H9 (cell line): ENCODE data around the gene STAP2. TPM values are rescaled to one million over a fixed set of nuclear protein-coding genes. Genes with fewer than 3 reads are reported as not detected.

Experiments
- DNase-seq: peaks from one replicate; pipeline ENCODE4 v3.0.0-alpha.2; 2017
- H2AFZ ChIP-seq: one replicate; pipeline ENCODE4 v1.6.1; 2013; ENCODE audit warnings: mild to moderate bottlenecking, low read length, control low read depth, moderate library complexity
- H2AK5ac ChIP-seq: 2 replicates; pipeline ENCODE4 v1.6.1; 2013; ENCODE audit warnings: low read length, control low read depth, mixed read lengths; ENCODE audit not compliant: insufficient read length
- H2BK120ac ChIP-seq: one replicate; pipeline ENCODE4 v1.6.1; 2013; ENCODE audit warnings: low read depth, mild to moderate bottlenecking, low read length, control low read depth, inconsistent platforms; ENCODE audit not compliant: poor library complexity, severe bottlenecking
- H2BK12ac ChIP-seq: 2 replicates; pipeline ENCODE4 v1.6.1; 2013; ENCODE audit warnings: low read length, control low read depth, mixed read lengths, low read depth; ENCODE audit not compliant: insufficient read length
- H2BK15ac ChIP-seq: 2 replicates; pipeline ENCODE4 v1.6.1; 2013; ENCODE audit warnings: low read depth, low read length, control low read depth
- H2BK20ac ChIP-seq: one replicate; pipeline ENCODE4 v1.6.1; 2013; ENCODE audit warnings: low read depth, mild to moderate bottlenecking, low read length, control low read depth, inconsistent platforms; ENCODE audit not compliant: poor library complexity, severe bottlenecking
- H2BK5ac ChIP-seq: 2 replicates; pipeline ENCODE4 v1.6.1; 2013; ENCODE audit warnings: low read length, control low read depth, mixed read lengths; ENCODE audit not compliant: insufficient read length
- H3K14ac ChIP-seq: 2 replicates; pipeline ENCODE4 v1.6.1; 2013; ENCODE audit warnings: low read length, control low read depth; ENCODE audit not compliant: insufficient read depth
- H3K18ac ChIP-seq: 2 replicates; pipeline ENCODE4 v1.6.1; 2013; ENCODE audit warnings: low read depth, mild to moderate bottlenecking, mixed read lengths, low read length, control low read depth; ENCODE audit not compliant: insufficient read length
- H3K23ac ChIP-seq: 2 replicates; pipeline ENCODE4 v1.6.1; 2013; ENCODE audit warnings: low read length, control low read depth, mixed read lengths, low read depth; ENCODE audit not compliant: insufficient read length
- H3K23me2 ChIP-seq: 2 replicates; pipeline ENCODE4 v1.6.1; 2013; ENCODE audit warnings: low read depth, mild to moderate bottlenecking, mixed read lengths, low read length, control low read depth; ENCODE audit not compliant: insufficient read length, poor library complexity, severe bottlenecking
- H3K27ac ChIP-seq: 2 replicates; pipeline ENCODE4 v1.5.1; 2013; ENCODE audit warnings: low read length, control low read depth, mixed read lengths, low read depth; ENCODE audit not compliant: insufficient read length
- H3K27me3 ChIP-seq: 2 replicates; pipeline ENCODE4 v1.6.1; 2013; ENCODE audit warnings: low read length, control low read depth, inconsistent platforms; ENCODE audit not compliant: insufficient read depth
- H3K4ac ChIP-seq: 2 replicates; pipeline ENCODE4 v1.6.1; 2013; ENCODE audit warnings: low read depth, mild to moderate bottlenecking, control low read depth, inconsistent platforms, low read length, moderate library complexity
- H3K4me1 ChIP-seq: 2 replicates; pipeline ENCODE4 v1.6.1; 2013; ENCODE audit warnings: low read length, control low read depth, inconsistent platforms; ENCODE audit not compliant: insufficient read depth
- H3K4me2 ChIP-seq: 2 replicates; pipeline ENCODE4 v1.6.1; 2013; ENCODE audit warnings: low read length, control low read depth, mixed read lengths; ENCODE audit not compliant: insufficient read length, insufficient read depth
- H3K56ac ChIP-seq: 2 replicates; pipeline ENCODE4 v1.6.1; 2013; ENCODE audit warnings: low read depth, mild to moderate bottlenecking, mixed read lengths, low read length, control low read depth; ENCODE audit not compliant: insufficient read length
- H3K79me1 ChIP-seq: 2 replicates; pipeline ENCODE4 v1.6.1; 2013; ENCODE audit warnings: low read depth, mild to moderate bottlenecking, moderate library complexity, low read length, control low read depth, inconsistent platforms; ENCODE audit not compliant: insufficient read depth, poor library complexity, severe bottlenecking
- H3K79me2 ChIP-seq: 2 replicates; pipeline ENCODE4 v1.6.1; 2013; ENCODE audit warnings: low read length, control low read depth, inconsistent platforms; ENCODE audit not compliant: insufficient read depth
- H3K9ac ChIP-seq: 2 replicates; pipeline ENCODE4 v1.6.1; 2013; ENCODE audit warnings: low read length, control low read depth, mixed read lengths; ENCODE audit not compliant: insufficient read length; ENCODE audit errors: extremely low read depth
- H3K9me3 ChIP-seq: one replicate; pipeline ENCODE4 v1.6.1; 2013; ENCODE audit warnings: low read depth, low read length, inconsistent platforms; ENCODE audit not compliant: control insufficient read depth
- H3T11ph ChIP-seq: one replicate; pipeline ENCODE4 v1.6.1; 2013; ENCODE audit warnings: mild to moderate bottlenecking, low read length, control low read depth, inconsistent platforms
- H4K20me1 ChIP-seq: one replicate; pipeline ENCODE4 v1.6.1; 2013; ENCODE audit not compliant: control insufficient read depth, insufficient read length, insufficient read depth
- H4K5ac ChIP-seq: 2 replicates; pipeline ENCODE4 v1.6.1; 2013; ENCODE audit warnings: low read depth, mild to moderate bottlenecking, mixed read lengths, low read length, control low read depth; ENCODE audit not compliant: insufficient read length
- H4K8ac ChIP-seq: replicated peaks from 2 replicates; pipeline ENCODE4 v1.6.1; 2013; ENCODE audit warnings: low read length, control low read depth, mixed read lengths, low read depth; ENCODE audit not compliant: insufficient read length
- H4K91ac ChIP-seq: 2 replicates; pipeline ENCODE4 v1.6.1; 2013; ENCODE audit warnings: low read depth, mild to moderate bottlenecking, moderate library complexity, mixed read lengths, low read length, control low read depth; ENCODE audit not compliant: insufficient read length
- H3K27ac Mint-ChIP-seq, 3 experiments: 2 replicates in 2 of 3; 3 replicates in 1 of 3; pipeline ENCODE4 v1.8.0; 2020 to 2021; ENCODE audit warnings: mixed read lengths in 3 of 3, mild to moderate bottlenecking in 1 of 3, moderate library complexity in 1 of 3
- H3K27me3 Mint-ChIP-seq: 2 replicates; pipeline ENCODE4 v1.8.0; 2021; ENCODE audit warnings: low read depth, mild to moderate bottlenecking, moderate library complexity, mixed read lengths
- H3K36me3 Mint-ChIP-seq, 3 experiments: 2 replicates in 2 of 3; 3 replicates in 1 of 3; pipeline ENCODE4 v1.8.0; 2020 to 2021; ENCODE audit warnings: low read depth in 3 of 3, mixed read lengths in 3 of 3; ENCODE audit not compliant: insufficient read depth in 1 of 3
- H3K4me1 Mint-ChIP-seq, 2 experiments: 2 replicates each; pipeline ENCODE4 v1.8.0; 2020; ENCODE audit warnings: mixed read lengths in 2 of 2
- H3K4me3 Mint-ChIP-seq, 2 experiments: 2 replicates in 1 of 2; 3 replicates in 1 of 2; pipeline ENCODE4 v1.8.0; 2020 to 2021; ENCODE audit warnings: mild to moderate bottlenecking in 2 of 2, mixed read lengths in 2 of 2, moderate library complexity in 1 of 2
- H3K9me3 Mint-ChIP-seq, 2 experiments: 2 replicates in 1 of 2; 3 replicates in 1 of 2; pipeline ENCODE4 v1.8.0; 2020; ENCODE audit warnings: mild to moderate bottlenecking in 2 of 2, mixed read lengths in 2 of 2, moderate library complexity in 1 of 2
- WGBS: extraction: QIAGEN DNeasy Blood & Tissue Kit; methylation state at CpG from one replicate; pipeline ENCODE4 v1.1.7; 2013; ENCODE audit warnings: missing lambda C conversion rate, low lambda C conversion rate, mixed read lengths; ENCODE audit not compliant: insufficient read length; ENCODE audit errors: extremely low coverage; 5-methylcytosine and 5-hydroxymethylcytosine counted together
- total RNA-seq: library from RNA; stranded (reverse); gene quantifications from 2 replicates; pipeline ENCODE4 v1.2.1, GENCODE V29; 2021
- TF ChIP-seq, protein P1 (sequence below): fragments of 200-600 bp; sonication (generic); conservative IDR thresholded peaks from 3 replicates; pipeline ENCODE4 v1.8.0; 2021; ENCODE audit warnings: antibody characterized with exemption, mild to moderate bottlenecking

STAP2 gene
- total RNA-seq, 1 experiment from 2014 or later: 20.2 TPM

DNA sequence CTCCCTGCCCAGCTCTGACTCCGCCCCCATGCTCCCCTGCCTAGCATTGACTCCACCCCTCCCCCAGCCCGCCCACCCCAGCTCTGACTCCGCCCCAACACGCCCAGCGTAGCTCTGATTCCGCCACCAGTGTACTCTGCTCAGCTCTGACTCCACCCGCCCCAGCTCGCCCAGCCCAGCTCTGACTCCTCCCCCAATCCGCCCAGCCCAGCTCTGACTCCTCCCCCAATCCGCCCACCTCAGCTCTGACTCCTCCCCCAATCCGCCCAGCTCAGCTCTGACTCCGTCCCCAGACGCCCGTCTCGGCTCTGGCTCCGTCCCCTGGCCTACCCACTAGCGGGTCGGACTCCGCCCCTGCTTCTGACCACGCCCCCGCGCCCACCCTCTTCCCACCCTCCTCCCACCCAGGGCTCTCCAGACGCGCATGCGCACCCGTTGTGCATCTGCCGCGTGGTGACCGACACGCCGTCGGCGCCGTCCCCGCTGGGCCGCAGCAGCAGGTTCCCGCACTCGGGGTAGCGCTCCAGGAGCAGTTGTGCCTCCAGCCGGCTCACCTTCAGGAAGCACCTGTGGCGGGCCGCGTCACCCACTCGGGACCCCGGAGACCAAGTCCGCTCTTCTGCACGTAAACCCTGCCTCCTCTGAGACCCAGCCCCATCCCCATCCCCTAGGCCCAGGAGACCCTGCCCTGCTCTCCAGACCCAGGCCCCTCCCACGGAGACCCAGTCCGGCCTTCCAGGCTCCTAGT is 10.2 kb downstream of the STAP2 start:
- no peak overlapping the region for H4K5ac ChIP-seq
- H4K91ac ChIP-seq: no peak overlapping the region
- no peaks in the 10 kb centered on the region for H3K9me3 ChIP-seq
- no CpG with 5 or more reads among the region's 49 CpGs for WGBS
- no peak overlapping the region for H2AK5ac ChIP-seq
- H3K9me3 Mint-ChIP-seq: no peaks in the 10 kb centered on the region
- peaks cover 2% of the 10 kb centered on the region; the same call in 1 of the 2 replicates for H3K27me3 Mint-ChIP-seq
- no peak overlapping the region for H3K23ac ChIP-seq
- H3K9ac ChIP-seq: no peak overlapping the region
- H2BK20ac ChIP-seq: no peak overlapping the region
- H2BK120ac ChIP-seq: no peak overlapping the region
- peaks cover 9% of the 10 kb centered on the region for H3K23me2 ChIP-seq
- no peak overlapping the region for H4K8ac ChIP-seq
- H2BK12ac ChIP-seq: no peak overlapping the region
- no peaks in the 10 kb centered on the region for H4K20me1 ChIP-seq
- H2BK15ac ChIP-seq: no peak overlapping the region
- H2BK5ac ChIP-seq: no peak overlapping the region
- no peaks in the 10 kb centered on the region for H3K79me2 ChIP-seq
- H3K4me1 Mint-ChIP-seq: peaks cover 10 to 15% of the 10 kb centered on the region in 2 experiments
- H3K56ac ChIP-seq: no peak overlapping the region
- no peak overlapping the region for H3T11ph ChIP-seq
- H3K14ac ChIP-seq: peak overlapping the region; percentile 13; the same call in 1 of the 2 replicates
- TF ChIP-seq, protein P1, sequence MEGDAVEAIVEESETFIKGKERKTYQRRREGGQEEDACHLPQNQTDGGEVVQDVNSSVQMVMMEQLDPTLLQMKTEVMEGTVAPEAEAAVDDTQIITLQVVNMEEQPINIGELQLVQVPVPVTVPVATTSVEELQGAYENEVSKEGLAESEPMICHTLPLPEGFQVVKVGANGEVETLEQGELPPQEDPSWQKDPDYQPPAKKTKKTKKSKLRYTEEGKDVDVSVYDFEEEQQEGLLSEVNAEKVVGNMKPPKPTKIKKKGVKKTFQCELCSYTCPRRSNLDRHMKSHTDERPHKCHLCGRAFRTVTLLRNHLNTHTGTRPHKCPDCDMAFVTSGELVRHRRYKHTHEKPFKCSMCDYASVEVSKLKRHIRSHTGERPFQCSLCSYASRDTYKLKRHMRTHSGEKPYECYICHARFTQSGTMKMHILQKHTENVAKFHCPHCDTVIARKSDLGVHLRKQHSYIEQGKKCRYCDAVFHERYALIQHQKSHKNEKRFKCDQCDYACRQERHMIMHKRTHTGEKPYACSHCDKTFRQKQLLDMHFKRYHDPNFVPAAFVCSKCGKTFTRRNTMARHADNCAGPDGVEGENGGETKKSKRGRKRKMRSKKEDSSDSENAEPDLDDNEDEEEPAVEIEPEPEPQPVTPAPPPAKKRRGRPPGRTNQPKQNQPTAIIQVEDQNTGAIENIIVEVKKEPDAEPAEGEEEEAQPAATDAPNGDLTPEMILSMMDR: no peak
- peak overlapping the region; percentile 80 to 87 for H3K4me3 Mint-ChIP-seq
- no peak overlapping the region for H3K18ac ChIP-seq
- H3K27ac Mint-ChIP-seq: peak overlapping the region in 2 of 3 experiments; percentile 75 to 98; a peak in 2 of 7 replicates
- no peak overlapping the region for H3K27ac ChIP-seq
- no peak overlapping the region for H3K4ac ChIP-seq
- H3K4me2 ChIP-seq: peak overlapping the region; percentile 74
- no peaks in the 10 kb centered on the region for H3K27me3 ChIP-seq
- H3K4me1 ChIP-seq: peaks cover 2% of the 10 kb centered on the region; the same call in 1 of the 2 replicates
- H3K36me3 Mint-ChIP-seq: peaks cover 2 to 19% (median 9%) of the 10 kb centered on the region in 3 experiments
- DNase-seq: peak; percentile 97
- no peak overlapping the region for H2AFZ ChIP-seq
- no peaks in the 10 kb centered on the region for H3K79me1 ChIP-seq
